Panc1 (cell line): Measurements from ENCODE around the gene UQCC2. TPM values are rescaled to one million over a fixed set of nuclear protein-coding genes. Genes with fewer than 3 reads are reported as not detected.

Experiments
- ATAC-seq: fragments of 200-7000 bp; cut with Tn5 transposase; 2 replicates; pipeline ENCODE4 v1.9.1; 2020; ENCODE audit warnings: mild to moderate bottlenecking, moderate library complexity
- BruUV-seq: library from RNA; stranded (reverse); fragments of 400-500 nt; replicated peaks from 2 replicates; lab custom pipeline; 2021; lab: Mats Ljungman, UMichigan
- CTCF ChIA-PET: fragments of 300-600 bp; sonication (Branson Sonifier 250); formaldehyde crosslinking; loops from one replicate; lab custom pipeline; 2022; ENCODE audit warnings: antibody characterized with exemption; lab: Charles Lee
- POLR2A ChIA-PET: fragments of 300-600 bp; sonication (Branson Sonifier 250); formaldehyde crosslinking; loops from one replicate; lab custom pipeline; 2022; ENCODE audit warnings: antibody characterized with exemption; lab: Charles Lee
- DNase-seq: peaks from one replicate; pipeline ENCODE4 v3.0.0-alpha.2; 2010; ENCODE audit warnings: low read depth, low spot score
- H3K27ac ChIP-seq: 2 replicates; pipeline ENCODE4 v1.5.1; 2011; ENCODE audit warnings: mild to moderate bottlenecking, low read length, inconsistent platforms
- H3K27me3 ChIP-seq: fragments of 200-500 bp; sonication (Bioruptor generic); 2 replicates; pipeline ENCODE4 v1.6.0; 2014; ENCODE audit warnings: low read length, inconsistent platforms; ENCODE audit not compliant: control insufficient read depth, insufficient read depth
- H3K36me3 ChIP-seq: fragments of 200-500 bp; sonication (Bioruptor generic); 2 replicates; pipeline ENCODE4 v1.5.1; 2014; ENCODE audit warnings: inconsistent platforms, mild to moderate bottlenecking, low read length, moderate library complexity; ENCODE audit not compliant: control insufficient read depth, insufficient read depth
- H3K4me1 ChIP-seq: 2 replicates; pipeline ENCODE4 v1.5.1; 2011; ENCODE audit warnings: inconsistent platforms, mild to moderate bottlenecking, low read length, moderate library complexity; ENCODE audit not compliant: control insufficient read depth, insufficient read depth
- H3K4me3 ChIP-seq, 2 experiments: 2 replicates each; pipeline ENCODE4 v1.5.1; 2011 to 2012; ENCODE audit warnings: low read depth in 2 of 2, low read length in 2 of 2, mild to moderate bottlenecking in 2 of 2, inconsistent platforms in 1 of 2, moderate library complexity in 1 of 2
- H3K9me3 ChIP-seq: fragments of 200-500 bp; sonication (Bioruptor generic); 2 replicates; pipeline ENCODE4 v1.5.1; 2014; ENCODE audit warnings: low read depth, mild to moderate bottlenecking, inconsistent platforms, low read length, moderate library complexity; ENCODE audit not compliant: control insufficient read depth, insufficient read depth
- CTCF ChIP-seq: fragments of 450-650 bp; IDR thresholded peaks from 2 replicates; pipeline ENCODE4 v1.5.1; 2017; ENCODE audit warnings: mild to moderate bottlenecking
- POLR2AphosphoS5 ChIP-seq: IDR thresholded peaks from 2 replicates; pipeline ENCODE4 v1.6.1; 2012; ENCODE audit warnings: mild to moderate bottlenecking, low read depth, low read length, moderate library complexity
- SIN3A ChIP-seq: IDR thresholded peaks from 2 replicates; pipeline ENCODE4 v1.6.1; 2012; ENCODE audit warnings: low read depth, mild to moderate bottlenecking, low read length, moderate library complexity, borderline replicate concordance; ENCODE audit not compliant: insufficient read depth
- TCF7L2 ChIP-seq: IDR thresholded peaks from 2 replicates; pipeline ENCODE4 v1.6.1; 2011; ENCODE audit warnings: mild to moderate bottlenecking, low read depth, low read length, inconsistent platforms
- in situ Hi-C: cut with HindIII; loops from 2 replicates; pipeline ENCODE4 v1.10.0; 2016; ENCODE audit warnings: low sequenced_read_pairs, low pct_unique_long_range_greater_than_20kb
- intact Hi-C: fragments of 100-400 bp; cut with micrococcal nuclease; formaldehyde crosslinking; loops from one replicate; pipeline ENCODE4 v1.10.0; 2022; ENCODE audit not compliant: unreplicated experiment
- total RNA-seq: library from RNA; stranded (reverse); gene quantifications from one replicate; pipeline ENCODE4 v1.2.1, GENCODE V29; 2021; ENCODE audit not compliant: unreplicated experiment
- TF ChIP-seq, protein P1 (sequence below), 2 experiments: IDR thresholded peaks; 2 replicates each; pipeline ENCODE4 v1.6.1; 2011 to 2012; ENCODE audit warnings: low read depth in 2 of 2, control low read depth in 1 of 2, low read length in 1 of 2, mild to moderate bottlenecking in 1 of 2, moderate library complexity in 1 of 2; ENCODE audit not compliant: insufficient read depth in 1 of 2

The UQCC2 gene
- total RNA-seq, 1 experiment from 2014 or later = 135 TPM

- intact Hi-C loops = no loop called here
- ChIA-PET POLR2A (no interaction called here), CTCF (no interaction called here)
- TF ChIP-seq, protein P1, sequence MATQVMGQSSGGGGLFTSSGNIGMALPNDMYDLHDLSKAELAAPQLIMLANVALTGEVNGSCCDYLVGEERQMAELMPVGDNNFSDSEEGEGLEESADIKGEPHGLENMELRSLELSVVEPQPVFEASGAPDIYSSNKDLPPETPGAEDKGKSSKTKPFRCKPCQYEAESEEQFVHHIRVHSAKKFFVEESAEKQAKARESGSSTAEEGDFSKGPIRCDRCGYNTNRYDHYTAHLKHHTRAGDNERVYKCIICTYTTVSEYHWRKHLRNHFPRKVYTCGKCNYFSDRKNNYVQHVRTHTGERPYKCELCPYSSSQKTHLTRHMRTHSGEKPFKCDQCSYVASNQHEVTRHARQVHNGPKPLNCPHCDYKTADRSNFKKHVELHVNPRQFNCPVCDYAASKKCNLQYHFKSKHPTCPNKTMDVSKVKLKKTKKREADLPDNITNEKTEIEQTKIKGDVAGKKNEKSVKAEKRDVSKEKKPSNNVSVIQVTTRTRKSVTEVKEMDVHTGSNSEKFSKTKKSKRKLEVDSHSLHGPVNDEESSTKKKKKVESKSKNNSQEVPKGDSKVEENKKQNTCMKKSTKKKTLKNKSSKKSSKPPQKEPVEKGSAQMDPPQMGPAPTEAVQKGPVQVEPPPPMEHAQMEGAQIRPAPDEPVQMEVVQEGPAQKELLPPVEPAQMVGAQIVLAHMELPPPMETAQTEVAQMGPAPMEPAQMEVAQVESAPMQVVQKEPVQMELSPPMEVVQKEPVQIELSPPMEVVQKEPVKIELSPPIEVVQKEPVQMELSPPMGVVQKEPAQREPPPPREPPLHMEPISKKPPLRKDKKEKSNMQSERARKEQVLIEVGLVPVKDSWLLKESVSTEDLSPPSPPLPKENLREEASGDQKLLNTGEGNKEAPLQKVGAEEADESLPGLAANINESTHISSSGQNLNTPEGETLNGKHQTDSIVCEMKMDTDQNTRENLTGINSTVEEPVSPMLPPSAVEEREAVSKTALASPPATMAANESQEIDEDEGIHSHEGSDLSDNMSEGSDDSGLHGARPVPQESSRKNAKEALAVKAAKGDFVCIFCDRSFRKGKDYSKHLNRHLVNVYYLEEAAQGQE (IDR thresholded peaks at IDR 0.05; ENCODE audit: insufficient read depth in 1 of 2, low read depth in 2 of 2, low read length in 1 of 2) = no peak
- TF ChIP-seq TCF7L2 = no peak
- no peak for TF ChIP-seq POLR2AphosphoS5
- TF ChIP-seq CTCF = no peak
- TF ChIP-seq SIN3A = no peak
- Histone ChIP-seq H3K4me3 (no peak overlapping the region), H3K27me3 (peaks cover 4% of the 10 kb centered on the region; the same call in 1 of the 2 replicates), H3K9me3 (no peaks in the 10 kb centered on the region), H3K36me3 (no peaks in the 10 kb centered on the region), H3K4me1 (no peaks in the 10 kb centered on the region), H3K27ac (no peak overlapping the region)
- DNase-seq (no peak), ATAC-seq (no peak)
- in situ Hi-C loops = no loop called here
- BruUV-seq = no TSS peak
These were observed 8.0 kb upstream of the UQCC2 start for GRCh38 chr6:33719326-33719987.

DNA sequence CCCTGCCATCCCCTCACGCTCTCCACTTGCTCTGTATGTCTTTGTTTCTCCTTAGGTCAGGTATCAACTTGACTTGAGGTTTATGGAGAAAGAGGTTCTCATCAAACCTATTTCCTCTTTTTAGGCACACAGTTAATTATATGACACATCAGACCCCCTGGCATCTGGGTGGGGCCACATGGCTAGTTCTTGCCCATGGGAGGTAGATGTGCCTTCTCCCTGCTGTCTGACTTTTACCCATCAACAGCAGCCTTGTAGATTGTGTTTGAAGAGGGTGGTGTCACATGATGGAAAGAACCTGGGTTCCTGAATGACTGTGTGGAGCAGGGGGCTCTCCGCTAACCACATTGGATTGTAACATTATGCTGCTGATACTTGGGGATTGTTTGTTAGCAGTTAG is 7.2 kb upstream of the UQCC2 start:
- CTCF ChIA-PET = no interaction called here
- no peak overlapping the region for H3K4me3 ChIP-seq
- H3K4me1 ChIP-seq = no peaks in the 10 kb centered on the region
- no peak for ATAC-seq
- no TSS peak for BruUV-seq
- intact Hi-C loops = no loop called here
- POLR2A ChIA-PET = no interaction called here
- no peak for DNase-seq
- in situ Hi-C loops = no loop called here
- H3K27ac ChIP-seq = no peak overlapping the region
- no peaks in the 10 kb centered on the region for H3K36me3 ChIP-seq
- no peaks in the 10 kb centered on the region for H3K9me3 ChIP-seq
- H3K27me3 ChIP-seq = peaks cover 4% of the 10 kb centered on the region; the same call in 1 of the 2 replicates
- no peak for TF ChIP-seq SIN3A
- TF ChIP-seq CTCF = no peak
- TF ChIP-seq, protein P1 (IDR thresholded peaks at IDR 0.05; ENCODE audit: insufficient read depth in 1 of 2, low read depth in 2 of 2, low read length in 1 of 2) = no peak
- TF ChIP-seq POLR2AphosphoS5 = no peak
- no peak for TF ChIP-seq TCF7L2
